OCI-LY7 (cell line): Measurements from ENCODE around the gene NNT.

Experiments used
- EZH2phosphoT487 ChIP-seq: fragments of 200-600 bp; sonication (generic); IDR thresholded peaks from 2 replicates; pipeline ENCODE4 v1.6.1; 2018; ENCODE audit warnings: low read depth, borderline replicate concordance, mild to moderate bottlenecking, mixed run types, antibody characterized with exemption, low read length, moderate library complexity, mixed read lengths
- TF ChIP-seq, protein P1 (sequence below): fragments of 200-600 bp; sonication (generic); conservative IDR thresholded peaks from 2 replicates; pipeline ENCODE4 v1.5.1; 2014; ENCODE audit warnings: mild to moderate bottlenecking, antibody characterized with exemption, low read length, moderate library complexity, mixed read lengths

- TF ChIP-seq, protein P1, sequence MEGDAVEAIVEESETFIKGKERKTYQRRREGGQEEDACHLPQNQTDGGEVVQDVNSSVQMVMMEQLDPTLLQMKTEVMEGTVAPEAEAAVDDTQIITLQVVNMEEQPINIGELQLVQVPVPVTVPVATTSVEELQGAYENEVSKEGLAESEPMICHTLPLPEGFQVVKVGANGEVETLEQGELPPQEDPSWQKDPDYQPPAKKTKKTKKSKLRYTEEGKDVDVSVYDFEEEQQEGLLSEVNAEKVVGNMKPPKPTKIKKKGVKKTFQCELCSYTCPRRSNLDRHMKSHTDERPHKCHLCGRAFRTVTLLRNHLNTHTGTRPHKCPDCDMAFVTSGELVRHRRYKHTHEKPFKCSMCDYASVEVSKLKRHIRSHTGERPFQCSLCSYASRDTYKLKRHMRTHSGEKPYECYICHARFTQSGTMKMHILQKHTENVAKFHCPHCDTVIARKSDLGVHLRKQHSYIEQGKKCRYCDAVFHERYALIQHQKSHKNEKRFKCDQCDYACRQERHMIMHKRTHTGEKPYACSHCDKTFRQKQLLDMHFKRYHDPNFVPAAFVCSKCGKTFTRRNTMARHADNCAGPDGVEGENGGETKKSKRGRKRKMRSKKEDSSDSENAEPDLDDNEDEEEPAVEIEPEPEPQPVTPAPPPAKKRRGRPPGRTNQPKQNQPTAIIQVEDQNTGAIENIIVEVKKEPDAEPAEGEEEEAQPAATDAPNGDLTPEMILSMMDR: no peak
- no peak for TF ChIP-seq EZH2phosphoT487
Observed at GRCh38 chr5:43635374-43635773, 32.4 kb downstream of the NNT start.
